A549 treated with DMSO at 1 μM for 4 hours (cell line): Measurements from ENCODE around the gene GJB6. TPM values are rescaled to one million over a fixed set of nuclear protein-coding genes. Genes with fewer than 3 reads are reported as not detected.

Experiments
- total RNA-seq: library from RNA; stranded (reverse); fragments of 200-300 nt; extraction: Qiagen RNA extraction; gene quantifications from 5 replicates; pipeline ENCODE4 v1.2.3, GENCODE V29; 2022; ENCODE audit warnings: low read depth

GJB6 gene
- 0.05 TPM in 1 of 5 replicates, not detected in the others for total RNA-seq

DNA sequence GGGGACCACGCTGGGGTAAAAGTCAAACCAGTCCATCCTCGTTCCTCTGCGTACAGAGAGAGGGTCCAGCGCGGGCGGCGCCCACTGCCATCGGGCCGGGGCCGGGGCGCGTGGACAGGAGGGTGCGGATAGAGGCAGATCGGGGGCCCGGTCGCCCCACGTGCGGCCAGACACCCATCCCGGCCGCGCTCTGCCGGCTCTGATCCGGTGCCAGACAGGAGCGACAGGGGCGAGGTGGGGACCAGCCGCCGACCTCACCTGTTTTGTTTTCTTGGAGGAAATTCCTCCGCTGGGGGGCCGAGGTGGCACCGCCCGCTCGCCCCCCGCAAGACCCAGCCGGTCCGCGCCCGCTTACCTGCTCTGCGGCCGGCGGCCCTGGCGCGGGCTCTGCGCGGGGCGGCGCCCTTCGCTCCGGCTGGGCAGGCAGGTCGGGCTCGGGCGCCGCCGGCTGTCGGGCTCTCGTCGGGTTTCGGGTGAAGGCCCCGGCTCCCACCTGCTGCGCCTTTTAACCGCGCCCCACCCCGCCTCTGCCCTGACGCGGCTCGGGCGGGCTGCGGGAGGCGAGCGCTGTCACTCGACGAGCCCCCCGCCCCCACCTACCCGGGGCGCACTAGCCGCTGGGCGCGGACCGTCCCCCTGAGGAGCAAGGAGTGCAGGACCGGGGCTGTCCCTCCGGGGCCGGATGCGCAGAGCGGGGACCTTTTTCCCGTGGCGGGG, at the start of gene GJB6:
Gene GJB6, minus strand, starts transcription at position 481 of the 717 bp plus-strand sequence. CDS start 8,839 bp downstream, outside the sequence.

GRCh38 chr13:20192836-20193161, 39.3 kb downstream of the GJB6 start, which contains the start of gene GJB2:
GJB2 (minus strand) TSS chr13:20192938; CDS start chr13:20189581, 3,357 bp downstream.

Other genes starting within 250 kb of the GJB6 start
- gene GJA3, start 71.3 kb downstream of the GJB6 start, total RNA-seq: 0.93 to 1.2 TPM (median 1.1 TPM) in 5 replicates
- 0.85 to 1.2 TPM (median 1.1 TPM) in 5 replicates for gene GJB2, start 39.4 kb downstream of the GJB6 start, total RNA-seq